Epithelial cell of prostate (primary cell): ENCODE results near the gene PARD3B.

Source experiments
- DNase-seq: peaks from one replicate; pipeline ENCODE4 v3.0.0-alpha.2; 2011; ENCODE audit warnings: low read depth, low spot score
- H3K27ac ChIP-seq: fragments of 450-650 bp; 2 replicates; pipeline ENCODE4 v1.5.1; 2017; ENCODE audit warnings: mild to moderate bottlenecking

Gene PARD3B

GRCh38 chr2:205662206-205662965 lies 1117.1 kb downstream of the PARD3B start:
- no peak overlapping the region for H3K27ac ChIP-seq
- DNase-seq: no peak

GRCh38 chr2:205665791-205666190 lies 1120.5 kb downstream of the PARD3B start:
- H3K27ac ChIP-seq: no peak overlapping the region
- DNase-seq: no peak
